ENCODE measurements around the gene ROS1.
"Not testable (repeated sequence)": the region's sequence is repeated elsewhere in the genome, so short reads cannot be mapped to it uniquely, and the experiment has no call there.

GRCh38 chr6:117244571-117244970, 181.2 kb downstream of the ROS1 start:
- TF ChIP-seq POLR2A, CTCF (IDR thresholded peaks at IDR 0.05): not testable (repeated sequence)

Measured in vagina (tissue), 2 donors.